Thymus (tissue), 11 donors: ENCODE measurements around the gene EGFLAM. TPM values are rescaled to one million over a fixed set of nuclear protein-coding genes. Genes with fewer than 3 reads are reported as not detected.

Experiments
- DNase-seq, 9 donors: peaks; one replicate each; pipeline ENCODE4 v3.0.0-alpha.2; 2013; ENCODE audit warnings: low spot score in 9 of 9, low read depth in 6 of 9, missing footprints in 1 of 9
- H3K27ac ChIP-seq, 2 donors: one replicate each; pipeline ENCODE4 v1.5.1; 2013; ENCODE audit warnings: control low read depth in 1 of 2, low read depth in 1 of 2, low read length in 1 of 2, mild to moderate bottlenecking in 1 of 2, moderate library complexity in 1 of 2
- H3K27me3 ChIP-seq, 2 donors: one replicate each; pipeline ENCODE4 v1.5.1; 2013; ENCODE audit warnings: low read length in 1 of 2; ENCODE audit not compliant: control insufficient read depth in 2 of 2, insufficient read depth in 1 of 2
- H3K36me3 ChIP-seq, 2 donors: one replicate each; pipeline ENCODE4 v1.5.1; 2013; ENCODE audit warnings: low read length in 1 of 2, mild to moderate bottlenecking in 1 of 2, moderate library complexity in 1 of 2; ENCODE audit not compliant: control insufficient read depth in 2 of 2, insufficient read depth in 2 of 2
- H3K4me1 ChIP-seq, 2 donors: one replicate each; pipeline ENCODE4 v1.5.1; 2013; ENCODE audit warnings: low read length in 2 of 2; ENCODE audit not compliant: control insufficient read depth in 2 of 2, insufficient read depth in 2 of 2
- H3K4me3 ChIP-seq, 2 donors: one replicate each; pipeline ENCODE4 v1.5.1; 2013; ENCODE audit warnings: low read length in 2 of 2, control low read depth in 1 of 2, mild to moderate bottlenecking in 1 of 2
- H3K9me3 ChIP-seq, 2 donors: one replicate each; pipeline ENCODE4 v1.5.1; 2013; ENCODE audit warnings: low read length in 1 of 2, mild to moderate bottlenecking in 1 of 2; ENCODE audit not compliant: control insufficient read depth in 2 of 2, insufficient read depth in 1 of 2
- WGBS: extraction: QIAGEN DNeasy Blood & Tissue Kit; methylation state at CpG from one replicate; pipeline ENCODE4 v1.1.7; 2013; 5-methylcytosine and 5-hydroxymethylcytosine counted together
- polyA plus RNA-seq: library from polyadenylated mRNA; stranded (reverse); fragments of 200-250 nt; gene quantifications from one replicate; pipeline ENCODE4 v1.2.3, GENCODE V29; 2013
- total RNA-seq: library from RNA; stranded (reverse); fragments of 120-200 nt; gene quantifications from one replicate; pipeline ENCODE4 v1.2.4, GENCODE V29; 2013
- donor health status: healthy.

EGFLAM gene
- total and polyA plus RNA-seq, 2 donors = 24.0 to 25.7 TPM

DNA sequence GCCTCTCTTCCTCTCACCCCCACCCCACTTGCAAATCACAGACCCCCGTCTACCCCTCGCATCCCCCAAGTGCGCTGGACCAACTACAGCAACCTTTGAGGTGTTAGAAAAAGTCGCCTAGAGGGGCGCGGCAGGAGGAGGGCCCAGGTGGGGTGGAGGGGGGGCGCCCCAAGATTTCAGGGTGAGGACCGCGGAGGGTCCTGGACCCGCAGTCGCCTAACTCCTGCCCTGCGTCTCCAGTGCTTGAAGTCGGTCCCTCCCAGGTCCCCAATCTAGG lies 379 bp upstream of the EGFLAM start:
- Histone ChIP-seq H3K27me3 (peaks cover 41 to 63% of the 10 kb centered on the region in 2 donors), H3K36me3 (no peaks in the 10 kb centered on the region), H3K27ac (no peak overlapping the region), H3K9me3 (peaks cover 0 to 6% of the 10 kb centered on the region in 2 donors), H3K4me1 (peaks cover 0 to 3% of the 10 kb centered on the region in 2 donors), H3K4me3 (peak overlapping the region in 1 of 2 donors; percentile 35)
- 2% methylated on average over 13 of the region's 13 CpGs for WGBS
- DNase-seq = no peak

DNA sequence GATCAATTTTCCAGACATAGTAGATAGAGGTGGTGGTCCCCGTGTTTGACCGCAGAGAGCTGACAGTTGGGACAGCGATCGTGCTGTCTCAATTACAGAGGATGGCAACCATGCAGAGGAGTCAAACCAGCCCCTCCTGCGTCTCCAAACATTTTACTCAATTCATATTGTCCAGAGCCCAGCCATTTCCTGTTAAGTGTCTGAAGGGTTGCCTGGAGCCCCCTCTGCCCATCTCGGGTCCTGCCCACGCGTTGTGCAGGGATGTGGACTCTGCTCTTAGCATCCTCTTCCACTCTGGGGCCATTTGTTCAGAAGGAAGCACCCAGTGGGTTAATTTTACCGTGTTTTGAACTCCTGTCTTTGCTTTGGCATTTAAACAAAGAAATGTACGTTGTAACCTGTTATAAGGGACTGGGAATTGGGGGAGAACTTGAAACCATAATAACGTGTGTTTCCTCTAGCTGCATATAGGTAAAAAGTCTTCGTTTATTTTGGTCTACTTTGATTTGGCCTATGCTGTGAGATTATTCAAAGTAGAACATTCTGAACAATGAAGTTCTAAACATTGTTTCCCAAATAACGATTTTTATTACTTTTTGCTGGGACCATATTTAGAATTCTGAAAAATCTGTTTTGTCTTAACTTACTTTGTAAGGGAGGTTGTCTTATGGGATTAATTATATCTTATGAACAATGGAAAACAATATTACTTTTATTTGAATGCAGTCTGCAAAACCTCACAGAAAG lies 876 bp downstream of the EGFLAM start:
- Histone ChIP-seq H3K27me3 (peaks cover 41 to 67% of the 10 kb centered on the region in 2 donors), H3K36me3 (no peaks in the 10 kb centered on the region), H3K4me1 (peaks cover 0 to 3% of the 10 kb centered on the region in 2 donors), H3K9me3 (peaks cover 0 to 6% of the 10 kb centered on the region in 2 donors), H3K27ac (no peak overlapping the region), H3K4me3 (no peak overlapping the region)
- WGBS = 11% methylated on average over 13 of the region's 13 CpGs
- DNase-seq = no peak

DNA sequence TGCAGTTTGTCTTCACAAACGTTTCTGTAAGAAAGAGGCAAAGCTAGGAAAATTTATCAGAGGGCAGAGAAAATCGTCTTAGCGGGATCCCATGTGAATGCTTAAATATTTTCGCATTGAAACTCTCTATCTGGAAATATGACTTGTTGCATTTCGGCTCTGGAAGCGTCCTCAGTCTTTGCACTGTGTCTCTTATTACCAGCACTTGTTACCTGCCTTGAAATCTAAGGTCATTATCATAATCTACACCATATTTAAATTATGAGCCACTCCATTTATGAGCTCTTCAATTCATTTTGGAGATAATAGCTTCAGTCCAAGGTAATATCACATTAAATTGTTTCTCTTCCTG lies 1.4 kb downstream of the EGFLAM start:
- peaks cover 0 to 6% of the 10 kb centered on the region in 2 donors for H3K9me3 ChIP-seq
- peaks cover 41 to 69% of the 10 kb centered on the region in 2 donors for H3K27me3 ChIP-seq
- H3K27ac ChIP-seq = no peak overlapping the region
- DNase-seq = no peak
- 64% methylated on average over 6 of the region's 6 CpGs for WGBS
- no peak overlapping the region for H3K4me3 ChIP-seq
- no peaks in the 10 kb centered on the region for H3K36me3 ChIP-seq
- H3K4me1 ChIP-seq = peaks cover 0 to 3% of the 10 kb centered on the region in 2 donors

DNA sequence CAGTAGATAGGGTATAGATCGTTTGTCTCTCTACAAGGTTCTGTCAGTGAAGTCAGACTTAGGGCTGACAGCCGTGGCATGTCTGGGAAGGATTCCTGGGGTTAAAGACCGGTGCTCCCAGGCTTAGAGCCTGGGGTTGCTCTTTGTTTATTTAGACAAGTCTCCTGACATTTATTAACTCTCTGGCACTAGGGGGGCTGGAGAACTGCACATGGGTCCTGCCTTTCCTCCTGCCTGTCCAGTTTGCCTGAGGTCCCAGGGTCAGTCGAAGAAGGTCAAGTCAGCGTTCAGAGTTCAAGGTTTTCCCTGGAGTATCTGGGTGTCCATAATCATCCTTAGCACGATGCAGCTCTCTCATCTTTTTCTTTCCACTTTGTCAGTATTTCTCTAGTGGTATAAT lies 5.6 kb downstream of the EGFLAM start:
- H3K27ac ChIP-seq = no peak overlapping the region
- H3K27me3 ChIP-seq = peaks cover 14 to 34% of the 10 kb centered on the region in 2 donors
- 51% methylated on average over 6 of the region's 6 CpGs for WGBS
- H3K36me3 ChIP-seq = no peaks in the 10 kb centered on the region
- no peak for DNase-seq
- no peak overlapping the region for H3K4me3 ChIP-seq
- H3K4me1 ChIP-seq = no peaks in the 10 kb centered on the region
- no peaks in the 10 kb centered on the region for H3K9me3 ChIP-seq

DNA sequence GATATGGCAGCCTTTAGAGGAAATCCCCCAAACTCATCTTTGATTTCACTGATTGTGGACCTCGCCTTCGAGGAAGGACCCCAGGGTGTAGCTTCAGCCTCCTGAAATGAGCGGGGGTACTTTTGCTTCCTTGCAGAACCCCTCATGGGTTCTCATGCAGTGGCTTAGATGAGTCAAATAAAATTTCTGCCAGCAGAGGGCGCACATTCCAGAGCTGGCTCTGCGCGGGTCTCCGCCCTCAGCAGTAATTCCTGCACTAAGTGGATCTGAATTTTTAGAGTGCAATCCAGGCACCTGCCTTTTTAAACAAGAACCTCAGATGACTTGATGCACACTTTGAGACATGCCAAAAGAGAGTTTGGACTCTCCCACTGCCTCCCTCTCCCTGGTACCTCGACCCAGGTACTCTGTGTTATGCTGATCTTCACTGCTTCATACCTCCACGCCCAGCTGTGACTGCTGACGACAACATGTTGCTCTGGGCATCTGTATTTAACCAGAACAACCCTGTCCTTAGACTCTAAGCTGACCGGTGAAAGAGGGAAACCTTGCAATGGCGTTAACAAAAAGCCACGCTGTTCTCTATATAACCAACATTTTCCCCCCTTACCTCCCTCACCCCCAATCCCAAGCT lies 7.3 kb downstream of the EGFLAM start:
- H3K4me1 ChIP-seq = no peaks in the 10 kb centered on the region
- 37% methylated on average over 13 of the region's 13 CpGs for WGBS
- H3K9me3 ChIP-seq = no peaks in the 10 kb centered on the region
- no peak overlapping the region for H3K4me3 ChIP-seq
- peaks cover 3 to 20% of the 10 kb centered on the region in 2 donors for H3K27me3 ChIP-seq
- DNase-seq = peak; percentile 13 to 69 (median 41)
- no peak overlapping the region for H3K27ac ChIP-seq
- H3K36me3 ChIP-seq = no peaks in the 10 kb centered on the region

DNA sequence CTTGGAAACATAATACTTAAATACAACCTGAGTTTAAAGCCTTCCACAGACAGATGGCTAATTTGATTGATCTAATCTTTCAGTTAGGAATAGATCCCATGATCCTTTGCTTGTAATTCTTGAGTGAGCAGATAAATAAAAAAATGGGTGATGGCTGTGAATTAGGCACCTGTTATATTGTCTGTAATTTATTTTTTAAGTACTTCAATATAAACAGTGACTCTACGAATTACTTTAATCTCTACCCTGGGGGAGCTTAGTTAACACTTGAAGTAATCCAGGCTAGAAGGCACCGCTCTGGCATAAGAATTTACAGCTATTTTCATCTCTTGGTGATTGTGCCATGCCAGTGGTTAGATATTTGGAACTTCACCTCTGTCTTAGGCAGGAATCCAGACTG lies 9.0 kb downstream of the EGFLAM start:
- 94% methylated on average over 2 of the region's 2 CpGs for WGBS

DNA sequence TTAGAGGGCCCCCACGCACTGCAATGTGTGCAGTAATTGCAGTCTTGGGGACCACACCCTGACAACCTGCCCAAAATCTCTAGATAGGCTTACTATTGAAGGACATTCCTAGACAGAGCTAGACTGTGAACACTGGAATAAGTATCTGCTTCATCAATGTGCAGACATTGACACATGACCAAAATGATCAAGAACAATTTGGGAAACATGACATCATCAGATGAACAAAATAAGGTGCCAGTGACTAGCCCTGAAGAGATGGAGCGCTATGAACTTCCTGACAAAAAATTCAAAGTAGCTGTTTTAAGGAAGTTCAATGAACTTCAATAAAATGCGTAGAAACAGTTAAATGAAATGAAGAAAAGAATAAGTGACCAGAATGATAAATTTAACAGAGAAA lies 15.3 kb downstream of the EGFLAM start:
- Histone ChIP-seq H3K4me3 (no peak overlapping the region), H3K4me1 (no peaks in the 10 kb centered on the region), H3K36me3 (no peaks in the 10 kb centered on the region), H3K27me3 (no peaks in the 10 kb centered on the region), H3K27ac (no peak overlapping the region), H3K9me3 (peaks cover 1 to 5% of the 10 kb centered on the region in 2 donors)
- no peak for DNase-seq
- 78% methylated on average over 3 of the region's 3 CpGs for WGBS

More for the DNA sequence above, 9.0 kb downstream of the EGFLAM start:
- no peaks in the 10 kb centered on the region for H3K9me3 ChIP-seq
- H3K4me3 ChIP-seq = no peak overlapping the region
- H3K27ac ChIP-seq = no peak overlapping the region
- H3K4me1 ChIP-seq = no peaks in the 10 kb centered on the region
- no peaks in the 10 kb centered on the region for H3K36me3 ChIP-seq
- peaks cover 0 to 8% of the 10 kb centered on the region in 2 donors for H3K27me3 ChIP-seq
- no peak for DNase-seq

DNA sequence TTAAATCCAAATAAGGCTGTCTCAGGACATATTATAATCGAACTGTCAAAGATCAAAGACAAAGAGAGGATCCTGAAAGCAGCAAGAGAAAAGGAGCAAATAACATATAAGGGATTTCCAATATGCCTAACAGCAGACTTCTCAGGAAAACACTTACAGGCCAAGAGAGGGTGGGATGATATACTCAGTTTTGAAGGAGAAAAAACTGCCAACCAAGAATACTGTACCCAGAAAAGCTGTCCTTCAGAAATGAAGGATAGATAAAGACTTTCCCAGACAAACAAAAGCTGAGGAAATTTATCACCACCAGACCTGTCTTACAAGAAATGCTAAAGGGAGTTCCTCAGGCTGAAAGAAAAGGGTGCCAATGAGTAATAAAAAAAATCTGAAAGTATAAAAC lies 16.0 kb downstream of the EGFLAM start:
- 79% methylated on average over 1 of the region's 1 CpG for WGBS
- DNase-seq = no peak
- Histone ChIP-seq H3K36me3 (no peaks in the 10 kb centered on the region), H3K27me3 (no peaks in the 10 kb centered on the region), H3K4me3 (no peak overlapping the region), H3K27ac (no peak overlapping the region), H3K4me1 (no peaks in the 10 kb centered on the region), H3K9me3 (peaks cover 1 to 5% of the 10 kb centered on the region in 2 donors)

- Histone ChIP-seq H3K4me3 (no peak overlapping the region), H3K9me3 (no peaks in the 10 kb centered on the region)
- no peak for DNase-seq
Observed at GRCh38 chr5:38284384-38284783, 26.0 kb downstream of the EGFLAM start.

More at GRCh38 chr5:38284384-38284783, 26.0 kb downstream of the EGFLAM start:
- Histone ChIP-seq H3K36me3 (no peaks in the 10 kb centered on the region), H3K27me3 (no peaks in the 10 kb centered on the region), H3K27ac (no peak overlapping the region), H3K4me1 (no peaks in the 10 kb centered on the region)
